AG04449 (cell line): ENCODE data around the gene ACTN3.

Experiments
- CTCF ChIA-PET: fragments of 350-600 bp; formaldehyde crosslinking; extraction: SDS; loops from one replicate; lab custom pipeline; 2021; ENCODE audit warnings: antibody characterized with exemption; lab: Yijun Ruan, JAX
- POLR2A ChIA-PET: fragments of 400-600, 350-600 bp; formaldehyde crosslinking; extraction: SDS; loops from one replicate; lab custom pipeline; 2020; ENCODE audit warnings: antibody characterized with exemption, inconsistent platforms; lab: Yijun Ruan, JAX
- DNase-seq: peaks from one replicate; pipeline ENCODE4 v3.0.0-alpha.2; 2010; ENCODE audit warnings: low read depth, low spot score
- H3K4me3 ChIP-seq: 2 replicates; pipeline ENCODE4 v1.5.1; 2011; ENCODE audit warnings: low read depth, mild to moderate bottlenecking, control low read depth, low read length
- CTCF ChIP-seq: IDR thresholded peaks from one replicate; pipeline ENCODE4 v1.5.1; 2011; ENCODE audit warnings: mild to moderate bottlenecking, moderate library complexity, low read length, control low read depth, inconsistent platforms; ENCODE audit not compliant: insufficient read depth; ENCODE audit errors: missing control alignments

The ACTN3 gene

GRCh38 chr11:66593650-66594049 is 46.9 kb downstream of the ACTN3 start:
- DNase-seq: no peak
- H3K4me3 ChIP-seq: peak overlapping the region; percentile 76
- no peak for TF ChIP-seq CTCF
- POLR2A ChIA-PET: interaction anchor here (2.0 kb wide), 1 partner anchor 84 kb away, joined by 7 read pairs; the partner anchor contains the start of gene RBM4B
- CTCF ChIA-PET: interaction anchor here (1.4 to 2.3 kb wide), 3 partner anchors 44 to 241 kb away, joined by 4 to 6 read pairs (median 6); partner anchors contain the start of genes RBM4 and ZDHHC24

- TF ChIP-seq CTCF: no peak
- POLR2A ChIA-PET: interaction anchor here (0.7 kb wide), 1 partner anchor 21 kb away, joined by 4 read pairs; the partner anchor contains the start of gene RBM14
- no peak for DNase-seq
- no peak overlapping the region for H3K4me3 ChIP-seq
- CTCF ChIA-PET: interaction anchor here (1.0 to 1.4 kb wide), 2 partner anchors 16 to 239 kb away, joined by 4 read pairs; no protein-coding TSS in a partner anchor
These were observed 48.7 kb downstream of the ACTN3 start for GRCh38 chr11:66595245-66595904.

- POLR2A ChIA-PET: no interaction called here
- CTCF ChIA-PET: interaction anchor here (1.6 kb wide), 2 partner anchors 9 to 12 kb away, joined by 3 to 4 read pairs; no protein-coding TSS in a partner anchor
- H3K4me3 ChIP-seq: no peak overlapping the region
- no peak for DNase-seq
- TF ChIP-seq CTCF: no peak
These were observed 52.3 kb downstream of the ACTN3 start for GRCh38 chr11:66598993-66599392.

GRCh38 chr11:66600219-66600618 is 53.5 kb downstream of the ACTN3 start:
- DNase-seq: no peak
- POLR2A ChIA-PET: interaction anchor here (1.4 kb wide), 1 partner anchor 16 kb away, joined by 6 read pairs; the partner anchor contains the start of gene RBM14
- CTCF ChIA-PET: interaction anchor here (1.0 to 1.4 kb wide), 2 partner anchors 13 to 17 kb away, joined by 3 read pairs; no protein-coding TSS in a partner anchor
- no peak for TF ChIP-seq CTCF
- no peak overlapping the region for H3K4me3 ChIP-seq

- ChIA-PET CTCF (interaction anchor here (1.0 to 1.4 kb wide), 3 partner anchors 8 to 16 kb away, joined by 3 to 4 read pairs (median 3); partner anchors contain the start of genes CCDC87 and CCS), POLR2A (interaction anchor here (0.6 to 1.4 kb wide), 2 partner anchors 16 to 20 kb away, joined by 3 to 6 read pairs; partner anchors contain the start of gene RBM14)
- no peak for DNase-seq
- no peak for TF ChIP-seq CTCF
- H3K4me3 ChIP-seq: no peak overlapping the region
These were observed 54.0 kb downstream of the ACTN3 start for GRCh38 chr11:66600631-66601233.
